ENCODE data around the gene SMARCC2. TPM values are rescaled to one million over a fixed set of nuclear protein-coding genes. Genes with fewer than 3 reads are reported as not detected.
A peak's percentile ranks its signal among the peaks of the same experiment; 100 is the strongest.

The SMARCC2 gene
- total RNA-seq, 2 donors from 2014 or later: 81.0 to 93.9 TPM

GRCh38 chr12:56188131-56188777 lies 1.0 kb downstream of the SMARCC2 start:
- DNase-seq (ENCODE audit: low spot score): peak; percentile 19
- intact Hi-C loops (cut with DNase I): no loop called here

GRCh38 chr12:56186957-56187356 lies 2.3 kb downstream of the SMARCC2 start:
- intact Hi-C loops (cut with DNase I): no loop called here

GRCh38 chr12:56178347-56178746 lies 10.9 kb downstream of the SMARCC2 start:
- peak; percentile 13 for DNase-seq (ENCODE audit: low spot score)
- intact Hi-C loops (cut with DNase I): no loop called here

More at GRCh38 chr12:56186957-56187356, 2.3 kb downstream of the SMARCC2 start:
- DNase-seq (ENCODE audit: low spot score): peak; percentile 19

- intact Hi-C loops (cut with DNase I): no loop called here
- no peak for DNase-seq (ENCODE audit: low spot score)
These were observed 16.4 kb downstream of the SMARCC2 start for GRCh38 chr12:56172839-56173238.

- DNase-seq (ENCODE audit: low spot score): no peak
- intact Hi-C loops (cut with DNase I): no loop called here
These were observed 20.0 kb downstream of the SMARCC2 start for GRCh38 chr12:56169229-56169759.

GRCh38 chr12:56165369-56165768 lies 23.9 kb downstream of the SMARCC2 start:
- intact Hi-C loops (cut with DNase I): no loop called here
- DNase-seq (ENCODE audit: low spot score): no peak

GRCh38 chr12:56164345-56164729 lies 24.9 kb downstream of the SMARCC2 start:
- intact Hi-C loops (cut with DNase I): no loop called here
- DNase-seq (ENCODE audit: low spot score): no peak

GRCh38 chr12:56163533-56164344 lies 25.5 kb downstream of the SMARCC2 start:
- intact Hi-C loops (cut with DNase I): no loop called here
- no peak for DNase-seq (ENCODE audit: low spot score)

- DNase-seq (ENCODE audit: low spot score): no peak
- intact Hi-C loops (cut with DNase I): loop anchor here in 1 of 2 donors (1.0 kb wide), 1 partner anchor 17 kb away; no protein-coding TSS in a partner anchor
These were observed 26.6 kb downstream of the SMARCC2 start for GRCh38 chr12:56162468-56163290.

- intact Hi-C loops (cut with DNase I): loop anchor here in 1 of 2 donors (1.0 kb wide), 1 partner anchor 17 kb away; no protein-coding TSS in a partner anchor
- DNase-seq (ENCODE audit: low spot score): no peak
These were observed 27.5 kb downstream of the SMARCC2 start for GRCh38 chr12:56161690-56162351.

GRCh38 chr12:56160894-56161689 lies 28.2 kb downstream of the SMARCC2 start:
- DNase-seq (ENCODE audit: low spot score): no peak
- intact Hi-C loops (cut with DNase I): no loop called here

GRCh38 chr12:56160193-56160763 lies 29.0 kb downstream of the SMARCC2 start:
- DNase-seq (ENCODE audit: low spot score): no peak
- intact Hi-C loops (cut with DNase I): no loop called here

GRCh38 chr12:56159482-56160192 lies 29.6 kb downstream of the SMARCC2 start:
- no peak for DNase-seq (ENCODE audit: low spot score)
- intact Hi-C loops (cut with DNase I): loop anchor here in 1 of 2 donors (2.0 kb wide), 1 partner anchor 35 kb away; no protein-coding TSS in a partner anchor

GRCh38 chr12:56158926-56159461 lies 30.3 kb downstream of the SMARCC2 start:
- intact Hi-C loops (cut with DNase I): loop anchor here in 1 of 2 donors (2.0 kb wide), 1 partner anchor 34 kb away; no protein-coding TSS in a partner anchor
- peak; percentile 94 for DNase-seq (ENCODE audit: low spot score)

GRCh38 chr12:56158029-56158925 lies 31.0 kb downstream of the SMARCC2 start, which contains the start of gene MYL6:
Gene MYL6, plus strand, starts transcription at chr12:56158359. Its CDS starts 43 bp downstream, at chr12:56158402.
- intact Hi-C loops (cut with DNase I): loop anchor here in 1 of 2 donors (2.0 kb wide), 1 partner anchor 33 kb away; no protein-coding TSS in a partner anchor
- peak; percentile 98 for DNase-seq (ENCODE audit: low spot score)
